GM18520 (cell line): ENCODE measurements around the gene ZNF335.
"Not testable (repeated sequence)": the region's sequence is repeated elsewhere in the genome, so short reads cannot be mapped to it uniquely, and the experiment has no call there.

Source experiments
- ATAC-seq: cut with Tn5 transposase; IDR thresholded peaks from one replicate; pipeline ENCODE4 v1.9.1; 2021; ENCODE audit not compliant: unreplicated experiment

ZNF335 gene

GRCh38 chr20:45935416-45936046 lies 36.5 kb downstream of the ZNF335 start:
- no peak for ATAC-seq

- peak; percentile 74 for ATAC-seq
Observed at GRCh38 chr20:45934586-45935415, 37.2 kb downstream of the ZNF335 start, which contains the start of gene PCIF1. Gene PCIF1 (plus strand): TSS chr20:45934683. CDS start chr20:45939000, 4,317 bp downstream.

DNA sequence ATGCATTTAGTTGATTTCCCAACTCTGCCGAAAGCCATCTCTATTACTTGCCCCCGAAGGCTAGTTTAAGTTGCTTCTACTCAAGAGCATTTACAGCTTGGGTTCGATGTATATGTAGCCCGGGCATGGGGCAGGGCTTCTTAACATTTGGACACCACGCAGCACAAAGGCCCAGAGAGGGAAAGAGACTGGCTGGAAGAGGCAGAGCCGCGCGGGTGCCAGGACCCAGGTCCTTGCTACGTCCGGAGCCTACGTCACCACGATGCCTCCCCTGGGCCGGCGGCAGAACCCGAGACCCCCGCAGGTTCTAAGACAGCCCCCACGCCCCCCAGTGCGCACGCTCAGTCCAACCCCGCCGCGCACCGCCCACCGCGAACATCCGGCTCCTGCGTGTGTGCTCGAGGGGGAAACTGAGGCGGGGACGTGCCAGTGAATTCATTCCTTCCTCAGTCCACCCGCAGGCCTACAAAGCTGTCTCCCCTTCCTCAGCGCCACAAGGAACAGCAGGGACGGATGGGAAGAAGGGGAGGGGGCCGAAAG lies 37.9 kb downstream of the ZNF335 start:
- no peak for ATAC-seq

DNA sequence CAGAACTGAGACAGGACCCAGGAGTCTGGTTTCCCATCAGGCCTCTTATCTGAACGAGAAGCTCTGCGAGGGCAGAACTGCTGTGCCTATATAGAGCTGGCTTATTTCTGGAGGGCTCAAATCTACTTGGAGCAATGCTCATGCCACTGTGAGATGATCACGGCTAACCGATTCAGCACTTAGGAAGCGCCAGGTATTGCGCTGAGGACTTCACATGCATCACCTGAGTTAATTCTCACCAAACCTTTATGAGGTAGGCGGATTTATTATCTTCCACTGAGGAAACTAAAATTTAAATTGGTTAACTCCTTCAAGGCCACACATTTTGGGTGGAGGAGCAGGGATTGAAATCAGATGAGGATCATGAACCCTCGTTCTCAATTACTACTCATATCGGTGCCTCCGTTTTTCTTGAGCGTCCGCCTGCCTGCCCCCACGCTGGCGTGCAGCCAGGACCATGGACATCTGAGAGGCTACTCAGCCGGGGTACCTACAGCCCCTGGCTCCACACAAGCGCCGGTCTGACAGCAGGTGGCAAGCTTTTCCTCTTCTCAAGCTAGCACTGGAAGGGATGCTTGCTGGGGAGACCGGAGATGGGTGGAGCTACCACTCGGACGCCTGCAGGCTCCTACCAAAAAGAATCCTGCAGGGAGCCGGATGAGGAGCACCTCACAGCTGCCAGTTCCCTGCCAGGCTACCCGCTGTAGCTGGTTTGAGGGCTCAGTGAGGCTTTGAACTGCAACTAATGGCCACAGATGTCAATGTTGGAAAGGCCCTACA lies 38.5 kb downstream of the ZNF335 start:
- no peak for ATAC-seq

GRCh38 chr20:45931680-45932079 lies 40.3 kb downstream of the ZNF335 start:
- not testable (repeated sequence) for ATAC-seq

DNA sequence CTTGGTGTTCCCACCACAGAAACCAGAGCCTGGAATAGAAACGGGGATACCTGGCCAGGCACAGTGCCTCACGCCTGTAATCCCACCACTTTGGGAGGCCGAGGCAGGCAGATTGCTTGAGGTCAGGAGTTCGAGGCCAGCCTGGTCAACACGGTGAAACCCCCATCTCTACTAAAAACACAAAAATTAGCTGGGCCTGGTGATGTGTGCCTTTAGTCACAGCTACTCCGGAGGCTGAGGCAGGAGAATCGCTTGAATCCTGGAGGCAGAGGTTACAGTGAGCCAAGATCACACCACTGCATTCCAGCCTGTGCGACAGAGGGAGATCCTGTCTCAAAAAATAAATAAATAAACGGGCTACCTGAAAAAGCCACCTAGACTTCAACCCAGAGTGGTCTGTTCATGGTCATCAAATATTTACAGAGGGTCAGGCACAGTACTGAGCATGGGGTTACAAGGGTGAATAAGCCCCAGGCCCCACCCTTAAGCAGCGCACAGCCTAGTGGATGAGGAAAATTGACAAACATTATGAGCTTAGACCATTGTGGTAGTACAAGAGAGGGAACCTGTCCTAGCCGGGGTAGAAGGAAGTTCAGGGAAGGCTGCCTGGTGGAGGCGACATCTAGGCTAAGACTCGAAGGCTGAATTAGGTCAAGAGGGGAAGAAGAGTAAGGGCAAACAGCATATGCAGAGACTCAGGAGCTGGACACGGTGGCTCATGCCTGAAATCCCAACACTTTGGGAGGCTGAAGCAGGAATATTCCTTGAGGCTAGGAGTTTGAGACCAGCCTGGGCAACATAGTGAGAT lies 44.7 kb downstream of the ZNF335 start:
- no peak for ATAC-seq

DNA sequence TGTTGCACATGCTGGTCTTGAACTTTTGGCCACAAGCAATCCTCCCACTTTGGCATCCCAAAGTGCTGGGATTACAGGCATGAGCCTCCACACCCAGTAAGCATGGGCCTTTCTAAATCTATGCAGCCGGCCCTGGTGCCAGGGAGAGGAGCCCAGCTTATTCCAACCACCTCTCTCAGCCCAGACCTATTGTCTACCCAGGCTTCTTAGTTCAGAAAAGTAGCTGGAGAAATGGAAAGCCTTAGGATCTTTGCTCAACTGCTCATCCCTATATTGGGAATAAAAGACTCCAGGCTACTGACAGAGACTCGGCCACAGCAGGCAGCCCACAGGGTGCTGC lies 45.3 kb downstream of the ZNF335 start:
- ATAC-seq = no peak

GRCh38 chr20:45925821-45926506 lies 46.0 kb downstream of the ZNF335 start:
- ATAC-seq = no peak

DNA sequence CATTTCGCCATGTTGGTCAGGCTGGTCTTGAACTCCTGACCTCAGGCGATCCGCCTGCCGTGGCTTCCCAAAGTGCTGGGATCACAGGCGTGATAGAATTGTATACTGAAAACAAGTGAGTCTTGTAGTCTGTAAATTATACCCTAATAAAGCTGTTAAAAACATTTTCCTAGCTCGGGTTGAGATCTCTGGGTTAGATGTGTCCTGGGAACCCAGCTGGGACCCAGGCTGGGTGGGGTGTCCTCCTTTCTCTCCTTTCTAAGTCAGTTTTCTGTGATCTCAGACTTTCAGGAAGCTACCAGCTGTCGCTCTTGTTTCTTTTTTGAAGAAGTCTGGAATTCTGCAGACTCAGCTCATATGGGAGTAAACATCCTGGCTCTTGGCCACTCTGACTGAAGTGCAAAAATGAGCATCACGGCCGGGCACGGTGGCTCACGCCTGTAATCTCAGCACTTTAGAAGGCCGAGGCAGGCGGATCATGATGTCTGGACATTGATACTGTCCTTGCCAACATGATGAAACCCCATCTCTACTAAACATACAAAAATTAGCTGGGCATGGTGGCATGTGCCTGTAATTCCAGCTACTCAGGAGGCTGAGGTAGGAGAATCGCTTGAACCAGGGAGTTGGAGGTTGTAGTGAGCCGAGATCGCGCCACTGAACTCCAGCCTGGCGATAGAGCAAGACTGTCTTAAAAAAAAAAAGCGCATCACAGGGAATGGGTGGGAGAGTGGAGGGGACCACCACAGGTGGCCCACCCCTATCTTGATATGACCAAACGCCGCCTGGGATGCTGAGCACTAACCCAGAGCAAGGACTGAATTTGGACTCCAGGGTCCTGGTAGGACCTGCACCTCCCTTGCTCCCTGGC lies 47.4 kb downstream of the ZNF335 start:
- no peak for ATAC-seq

DNA sequence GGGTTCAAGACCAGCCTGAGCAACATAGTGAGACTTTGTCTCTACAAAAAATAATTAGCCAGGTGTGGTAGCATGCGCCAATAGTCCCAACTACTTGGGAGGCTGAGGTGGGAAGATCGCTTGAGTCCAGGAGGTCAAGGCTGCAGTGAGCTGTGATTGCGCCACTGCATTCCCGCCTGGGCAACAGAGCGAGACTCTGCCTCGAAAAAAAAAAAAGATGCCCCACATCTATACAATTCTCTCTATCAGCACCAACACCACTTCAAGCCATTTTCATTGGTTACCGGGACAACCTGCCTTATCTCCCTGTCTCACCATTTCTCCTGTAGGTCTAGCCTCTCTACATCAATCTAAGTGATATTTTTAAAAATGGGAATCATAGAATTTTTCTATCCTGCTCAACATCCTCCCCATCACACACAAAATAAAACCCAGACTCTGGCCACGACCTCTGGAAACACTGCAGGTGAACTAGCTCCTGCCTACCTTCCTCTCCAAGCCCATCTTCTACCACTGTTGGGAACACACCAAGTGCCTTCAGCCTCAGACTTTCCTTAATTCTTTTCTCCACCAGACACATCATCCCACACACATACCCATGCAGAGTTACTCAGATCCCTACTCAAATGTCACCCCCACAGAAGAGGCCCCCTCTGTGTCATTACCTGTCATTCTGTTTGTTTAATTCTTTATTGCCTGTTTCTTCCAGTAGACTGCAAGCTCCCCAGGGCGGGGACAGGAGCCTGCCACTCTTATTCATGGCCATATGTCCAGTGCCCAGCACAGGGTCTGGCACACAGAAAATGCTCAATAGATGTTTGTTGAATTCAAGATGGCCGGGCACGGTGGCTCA lies 50.4 kb downstream of the ZNF335 start:
- no peak for ATAC-seq

- no peak for ATAC-seq
Observed at GRCh38 chr20:45920462-45921336, 51.3 kb downstream of the ZNF335 start.

- ATAC-seq = no peak
Observed at GRCh38 chr20:45919542-45920399, 52.2 kb downstream of the ZNF335 start.

- no peak for ATAC-seq
Observed at GRCh38 chr20:45918779-45919537, 53.0 kb downstream of the ZNF335 start.

DNA sequence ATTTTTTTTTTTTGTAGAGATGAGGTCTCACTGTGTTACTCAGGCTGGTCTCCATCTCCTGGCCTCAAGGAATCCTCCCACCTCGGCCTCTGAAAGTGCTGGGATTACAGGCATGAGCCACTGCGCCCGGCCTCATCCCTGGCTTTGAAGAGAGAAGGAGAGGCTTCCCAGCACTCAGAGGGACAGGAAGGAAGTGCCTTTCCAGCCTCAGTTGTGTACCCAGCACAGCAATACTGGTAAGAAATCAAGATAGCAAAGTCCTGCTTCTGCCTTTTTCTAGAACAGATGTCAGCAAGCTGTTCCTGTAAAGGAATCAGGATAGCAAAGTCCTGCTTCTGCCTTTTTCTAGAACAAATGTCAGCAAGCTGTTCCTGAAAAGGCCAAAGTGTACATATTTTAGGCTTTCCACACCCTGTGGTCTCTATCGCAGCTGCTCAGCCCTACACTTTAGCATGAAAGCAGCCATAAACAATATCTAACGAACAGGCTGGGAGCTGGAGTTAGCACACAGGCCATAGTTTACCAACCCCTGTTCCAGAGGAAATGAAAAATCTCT lies 53.7 kb downstream of the ZNF335 start:
- ATAC-seq = no peak

GRCh38 chr20:45917790-45918141 lies 54.2 kb downstream of the ZNF335 start:
- no peak for ATAC-seq
